GM19397 (cell line): ENCODE results near the gene ODF2L.

Source experiments
- ATAC-seq: cut with Tn5 transposase; IDR thresholded peaks from one replicate; pipeline ENCODE4 v1.9.1; 2021; ENCODE audit warnings: mild to moderate bottlenecking, moderate library complexity; ENCODE audit not compliant: unreplicated experiment

ODF2L gene

GRCh38 chr1:86395751-86396497, at the start of gene ODF2L:
ODF2L (minus strand) TSS chr1:86396323; CDS start chr1:86387027, 9,296 bp downstream.
- peak; percentile 100 for ATAC-seq

GRCh38 chr1:86445919-86446318, 49.8 kb upstream of the ODF2L start:
- no peak for ATAC-seq

- ATAC-seq = no peak
These were observed 45.9 kb upstream of the ODF2L start for GRCh38 chr1:86441997-86442396.

- no peak for ATAC-seq
These were observed 45.5 kb upstream of the ODF2L start for GRCh38 chr1:86441581-86441980.

- ATAC-seq = no peak
These were observed 39.9 kb upstream of the ODF2L start for GRCh38 chr1:86436041-86436440.

- no peak for ATAC-seq
These were observed 39.2 kb upstream of the ODF2L start for GRCh38 chr1:86435327-86435726.

GRCh38 chr1:86434059-86434458, 37.9 kb upstream of the ODF2L start:
- no peak for ATAC-seq

- ATAC-seq = no peak
These were observed 34.3 kb upstream of the ODF2L start for GRCh38 chr1:86430376-86430775.

GRCh38 chr1:86429835-86430234, 33.7 kb upstream of the ODF2L start:
- no peak for ATAC-seq

GRCh38 chr1:86429122-86429725, 33.1 kb upstream of the ODF2L start:
- ATAC-seq = no peak

GRCh38 chr1:86423873-86424272, 27.8 kb upstream of the ODF2L start, which contains the start of gene CLCA2:
CLCA2 (plus strand) TSS chr1:86424171; CDS start chr1:86424248, 77 bp downstream.
- no peak for ATAC-seq

- ATAC-seq = no peak
These were observed 27.4 kb upstream of the ODF2L start for GRCh38 chr1:86423473-86423872.

- ATAC-seq = no peak
These were observed 25.6 kb upstream of the ODF2L start for GRCh38 chr1:86421601-86422280.

- ATAC-seq = peak; percentile 79
These were observed 23.3 kb upstream of the ODF2L start for GRCh38 chr1:86419277-86419903.

- ATAC-seq = no peak
These were observed 20.2 kb upstream of the ODF2L start for GRCh38 chr1:86416343-86416742.

- no peak for ATAC-seq
These were observed 14.8 kb upstream of the ODF2L start for GRCh38 chr1:86410879-86411278.

GRCh38 chr1:86409416-86410021, 13.4 kb upstream of the ODF2L start:
- no peak for ATAC-seq

- ATAC-seq = peak; percentile 15
These were observed 371 bp upstream of the ODF2L start for GRCh38 chr1:86396498-86396890.

- ATAC-seq = no peak
These were observed 1.7 kb downstream of the ODF2L start for GRCh38 chr1:86394416-86394815.

GRCh38 chr1:86389307-86389706, 6.8 kb downstream of the ODF2L start:
- peak; percentile 77 for ATAC-seq

GRCh38 chr1:86388777-86389176, 7.3 kb downstream of the ODF2L start:
- ATAC-seq = no peak
